ENCODE data around the gene EDN2.

Gene EDN2

GRCh38 chr1:41464885-41465284, 19.6 kb downstream of the EDN2 start:
- DNase-seq (ENCODE audit: low read depth): no peak

- no peak for DNase-seq (ENCODE audit: low read depth)
Observed at GRCh38 chr1:41463516-41463915, 21.0 kb downstream of the EDN2 start.

GRCh38 chr1:41462680-41463004, 21.8 kb downstream of the EDN2 start:
- DNase-seq (ENCODE audit: low read depth): no peak

- no peak for DNase-seq (ENCODE audit: low read depth)
Observed at GRCh38 chr1:41461790-41462679, 22.4 kb downstream of the EDN2 start.

GRCh38 chr1:41456847-41457540, 27.5 kb downstream of the EDN2 start:
- DNase-seq (ENCODE audit: low read depth): no peak

- no peak for DNase-seq (ENCODE audit: low read depth)
Observed at GRCh38 chr1:41455479-41456332, 28.8 kb downstream of the EDN2 start.

- no peak for DNase-seq (ENCODE audit: low read depth)
Observed at GRCh38 chr1:41454406-41454805, 30.1 kb downstream of the EDN2 start.

- DNase-seq (ENCODE audit: low read depth): no peak
Observed at GRCh38 chr1:41452704-41453290, 31.7 kb downstream of the EDN2 start.

- no peak for DNase-seq (ENCODE audit: low read depth)
Observed at GRCh38 chr1:41450747-41451285, 33.7 kb downstream of the EDN2 start.

- no peak for DNase-seq (ENCODE audit: low read depth)
Observed at GRCh38 chr1:41449326-41449921, 35.1 kb downstream of the EDN2 start.

- no peak for DNase-seq (ENCODE audit: low read depth)
Observed at GRCh38 chr1:41448821-41449220, 35.7 kb downstream of the EDN2 start.

GRCh38 chr1:41447995-41448770, 36.3 kb downstream of the EDN2 start:
- no peak for DNase-seq (ENCODE audit: low read depth)

- DNase-seq (ENCODE audit: low read depth): no peak
Observed at GRCh38 chr1:41446851-41447610, 37.5 kb downstream of the EDN2 start.

- DNase-seq (ENCODE audit: low read depth): no peak
Observed at GRCh38 chr1:41444785-41445184, 39.7 kb downstream of the EDN2 start.

- DNase-seq (ENCODE audit: low read depth): no peak
Observed at GRCh38 chr1:41444246-41444645, 40.2 kb downstream of the EDN2 start.

- no peak for DNase-seq (ENCODE audit: low read depth)
Observed at GRCh38 chr1:41442697-41443251, 41.7 kb downstream of the EDN2 start.

- DNase-seq (ENCODE audit: low read depth): no peak
Observed at GRCh38 chr1:41440321-41441085, 44.0 kb downstream of the EDN2 start.

- DNase-seq (ENCODE audit: low read depth): no peak
Observed at GRCh38 chr1:41439234-41439633, 45.2 kb downstream of the EDN2 start.

GRCh38 chr1:41438711-41439110, 45.8 kb downstream of the EDN2 start:
- DNase-seq (ENCODE audit: low read depth): no peak
